Loucy (cell line): ENCODE results near the gene SCTR.

Experiments
- EZH2phosphoT487 ChIP-seq: fragments of 200-600 bp; IDR thresholded peaks from 2 replicates; pipeline ENCODE4 v1.6.1; 2018; ENCODE audit warnings: antibody characterized with exemption, mild to moderate bottlenecking, moderate library complexity, borderline replicate concordance
- TF ChIP-seq, protein P1 (sequence below): fragments of 200-600 bp; sonication (generic); conservative IDR thresholded peaks from 2 replicates; pipeline ENCODE4 v1.5.1; 2014; ENCODE audit warnings: mild to moderate bottlenecking, antibody characterized with exemption, low read length

GRCh38 chr2:119486886-119487285 lies 37.4 kb downstream of the SCTR start:
- TF ChIP-seq, protein P1, sequence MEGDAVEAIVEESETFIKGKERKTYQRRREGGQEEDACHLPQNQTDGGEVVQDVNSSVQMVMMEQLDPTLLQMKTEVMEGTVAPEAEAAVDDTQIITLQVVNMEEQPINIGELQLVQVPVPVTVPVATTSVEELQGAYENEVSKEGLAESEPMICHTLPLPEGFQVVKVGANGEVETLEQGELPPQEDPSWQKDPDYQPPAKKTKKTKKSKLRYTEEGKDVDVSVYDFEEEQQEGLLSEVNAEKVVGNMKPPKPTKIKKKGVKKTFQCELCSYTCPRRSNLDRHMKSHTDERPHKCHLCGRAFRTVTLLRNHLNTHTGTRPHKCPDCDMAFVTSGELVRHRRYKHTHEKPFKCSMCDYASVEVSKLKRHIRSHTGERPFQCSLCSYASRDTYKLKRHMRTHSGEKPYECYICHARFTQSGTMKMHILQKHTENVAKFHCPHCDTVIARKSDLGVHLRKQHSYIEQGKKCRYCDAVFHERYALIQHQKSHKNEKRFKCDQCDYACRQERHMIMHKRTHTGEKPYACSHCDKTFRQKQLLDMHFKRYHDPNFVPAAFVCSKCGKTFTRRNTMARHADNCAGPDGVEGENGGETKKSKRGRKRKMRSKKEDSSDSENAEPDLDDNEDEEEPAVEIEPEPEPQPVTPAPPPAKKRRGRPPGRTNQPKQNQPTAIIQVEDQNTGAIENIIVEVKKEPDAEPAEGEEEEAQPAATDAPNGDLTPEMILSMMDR: no peak
- TF ChIP-seq EZH2phosphoT487: no peak
